ENCODE data around the gene CA11. TPM values are rescaled to one million over a fixed set of nuclear protein-coding genes. Genes with fewer than 3 reads are reported as not detected.

CA11 gene
- total and polyA plus RNA-seq, 9 of the 15 experiments (the other 6 are each of a cell fraction or from before 2014, with no cell fraction given): 2.9 to 19.9 (median 8.3) TPM

- no peak for TF ChIP-seq ZNF512 (tag; IDR thresholded peaks at IDR 0.05)
- no peak for TF ChIP-seq BCL6 (CRISPR knock-in tag; IDR thresholded peaks at IDR 0.05)
- TF ChIP-seq, protein P1, sequence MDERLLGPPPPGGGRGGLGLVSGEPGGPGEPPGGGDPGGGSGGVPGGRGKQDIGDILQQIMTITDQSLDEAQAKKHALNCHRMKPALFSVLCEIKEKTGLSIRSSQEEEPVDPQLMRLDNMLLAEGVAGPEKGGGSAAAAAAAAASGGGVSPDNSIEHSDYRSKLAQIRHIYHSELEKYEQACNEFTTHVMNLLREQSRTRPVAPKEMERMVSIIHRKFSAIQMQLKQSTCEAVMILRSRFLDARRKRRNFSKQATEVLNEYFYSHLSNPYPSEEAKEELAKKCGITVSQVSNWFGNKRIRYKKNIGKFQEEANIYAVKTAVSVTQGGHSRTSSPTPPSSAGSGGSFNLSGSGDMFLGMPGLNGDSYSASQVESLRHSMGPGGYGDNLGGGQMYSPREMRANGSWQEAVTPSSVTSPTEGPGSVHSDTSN (CRISPR knock-in tag; IDR thresholded peaks at IDR 0.05; ENCODE audit: low read depth): no peak
- TF ChIP-seq, protein P1 (tag; conservative IDR thresholded peaks at IDR 0.05; ENCODE audit: low read depth): no peak
- no peak for TF ChIP-seq CBFB (CRISPR knock-in tag; IDR thresholded peaks at IDR 0.05)
- no peak for TF ChIP-seq KDM5B (IDR thresholded peaks at IDR 0.05; ENCODE audit: insufficient replicate concordance, low read depth, low read length)
- no peak for TF ChIP-seq TEAD2 (tag; IDR thresholded peaks at IDR 0.05)
- no peak for TF ChIP-seq PREB (CRISPR knock-in tag; IDR thresholded peaks at IDR 0.05)
- no peak for TF ChIP-seq HEY1 (CRISPR knock-in tag; IDR thresholded peaks at IDR 0.05; ENCODE audit: borderline replicate concordance)
- TF ChIP-seq REST (IDR thresholded peaks at IDR 0.05; ENCODE audit: borderline replicate concordance): peak; percentile 90
- no peak for TF ChIP-seq REST (CRISPR knock-in tag; IDR thresholded peaks at IDR 0.05; ENCODE audit: low read depth)
- no peak for TF ChIP-seq XRCC5 (IDR thresholded peaks at IDR 0.05; ENCODE audit: low read depth, low read length)
- no peak for TF ChIP-seq ZFP36 (IDR thresholded peaks at IDR 0.05; ENCODE audit: low read depth, low read length, partially characterized antibody)
These were observed 39.6 kb upstream of the CA11 start (continued) for GRCh38 chr19:48685583-48685982.

Data from K562 (cell line).